CD4-positive, CD25-positive, alpha-beta regulatory T cell (primary cell): ENCODE results near the gene ZNF823. TPM values are rescaled to one million over a fixed set of nuclear protein-coding genes. Genes with fewer than 3 reads are reported as not detected.
"Not testable (repeated sequence)": the region's sequence is repeated elsewhere in the genome, so short reads cannot be mapped to it uniquely, and the experiment has no call there.

Source experiments
- ATAC-seq, 2 donors: fragments of 150-1000 bp; cut with Tn5 transposase; one replicate each; pipeline ENCODE4 v1.10.0; 2021; ENCODE audit warnings: low read depth in 2 of 2, moderate number of reproducible peaks in 2 of 2, moderate library complexity in 1 of 2
- DNase-seq, 3 donors: peaks; one replicate each; pipeline versions ENCODE4 v3.0.0 to v3.0.0-alpha.2; 2012 to 2022; ENCODE audit warnings: mixed read lengths in 1 of 3
- H3K27ac ChIP-seq: one replicate; pipeline ENCODE4 v1.7.0; 2013; ENCODE audit warnings: mild to moderate bottlenecking, low read length; ENCODE audit not compliant: insufficient read depth, poor library complexity, severe bottlenecking
- H3K27me3 ChIP-seq: one replicate; pipeline ENCODE4 v1.7.0; 2013; ENCODE audit warnings: low read length; ENCODE audit not compliant: control insufficient read depth, insufficient read depth
- H3K36me3 ChIP-seq: one replicate; pipeline ENCODE4 v1.7.0; 2013; ENCODE audit warnings: mild to moderate bottlenecking, low read length, moderate library complexity; ENCODE audit not compliant: control insufficient read depth, insufficient read depth
- H3K4me1 ChIP-seq: 2 replicates; pipeline ENCODE4 v1.7.0; 2013; ENCODE audit warnings: mild to moderate bottlenecking, low read length; ENCODE audit not compliant: insufficient read depth, control insufficient read depth, poor library complexity, severe bottlenecking
- H3K4me3 ChIP-seq: one replicate; pipeline ENCODE4 v1.7.0; 2013; ENCODE audit warnings: low read depth, mild to moderate bottlenecking, low read length, moderate library complexity
- H3K9me3 ChIP-seq, 2 experiments: 1 replicate in 1 of 2; 2 replicates in 1 of 2; pipeline ENCODE4 v1.7.0; 2013; ENCODE audit warnings: low read length in 2 of 2, mild to moderate bottlenecking in 1 of 2, moderate library complexity in 1 of 2; ENCODE audit not compliant: control insufficient read depth in 2 of 2
- H3K27ac Mint-ChIP-seq, 3 donors: one replicate each; pipeline ENCODE4 v1.8.0; 2020 to 2022; ENCODE audit warnings: mild to moderate bottlenecking in 3 of 3, mixed read lengths in 3 of 3, moderate library complexity in 2 of 3
- H3K27me3 Mint-ChIP-seq: one replicate; pipeline ENCODE4 v1.8.0; 2022; ENCODE audit warnings: mild to moderate bottlenecking, mixed read lengths
- H3K36me3 Mint-ChIP-seq: one replicate; pipeline ENCODE4 v1.8.0; 2020; ENCODE audit warnings: mixed read lengths
- H3K4me1 Mint-ChIP-seq, 4 donors: one replicate each; pipeline ENCODE4 v1.8.0; 2020 to 2022; ENCODE audit warnings: mixed read lengths in 4 of 4, mild to moderate bottlenecking in 1 of 4
- H3K4me3 Mint-ChIP-seq, 4 donors: one replicate each; pipeline ENCODE4 v1.8.0; 2020 to 2022; ENCODE audit warnings: mild to moderate bottlenecking in 4 of 4, mixed read lengths in 4 of 4, moderate library complexity in 3 of 4
- H3K9me3 Mint-ChIP-seq, 7 donors: one replicate each; pipeline ENCODE4 v1.8.0; 2020 to 2022; ENCODE audit warnings: mixed read lengths in 7 of 7, mild to moderate bottlenecking in 3 of 7, moderate library complexity in 2 of 7
- polyA plus RNA-seq, 4 donors: library from polyadenylated mRNA; unstranded; fragments of 300-500 nt; fragmentation: Illumina TruSeq; gene quantifications; one replicate each; pipeline ENCODE4 v1.2.3, GENCODE V29; 2021
- total RNA-seq: library from RNA; stranded (reverse); gene quantifications from one replicate; pipeline ENCODE4 v1.2.3, GENCODE V29; 2022

The ZNF823 gene
- 4.8 TPM for total RNA-seq
- 1 to 10 TPM; 1.6 to 4.2 (median 2.5) TPM for polyA plus RNA-seq

DNA sequence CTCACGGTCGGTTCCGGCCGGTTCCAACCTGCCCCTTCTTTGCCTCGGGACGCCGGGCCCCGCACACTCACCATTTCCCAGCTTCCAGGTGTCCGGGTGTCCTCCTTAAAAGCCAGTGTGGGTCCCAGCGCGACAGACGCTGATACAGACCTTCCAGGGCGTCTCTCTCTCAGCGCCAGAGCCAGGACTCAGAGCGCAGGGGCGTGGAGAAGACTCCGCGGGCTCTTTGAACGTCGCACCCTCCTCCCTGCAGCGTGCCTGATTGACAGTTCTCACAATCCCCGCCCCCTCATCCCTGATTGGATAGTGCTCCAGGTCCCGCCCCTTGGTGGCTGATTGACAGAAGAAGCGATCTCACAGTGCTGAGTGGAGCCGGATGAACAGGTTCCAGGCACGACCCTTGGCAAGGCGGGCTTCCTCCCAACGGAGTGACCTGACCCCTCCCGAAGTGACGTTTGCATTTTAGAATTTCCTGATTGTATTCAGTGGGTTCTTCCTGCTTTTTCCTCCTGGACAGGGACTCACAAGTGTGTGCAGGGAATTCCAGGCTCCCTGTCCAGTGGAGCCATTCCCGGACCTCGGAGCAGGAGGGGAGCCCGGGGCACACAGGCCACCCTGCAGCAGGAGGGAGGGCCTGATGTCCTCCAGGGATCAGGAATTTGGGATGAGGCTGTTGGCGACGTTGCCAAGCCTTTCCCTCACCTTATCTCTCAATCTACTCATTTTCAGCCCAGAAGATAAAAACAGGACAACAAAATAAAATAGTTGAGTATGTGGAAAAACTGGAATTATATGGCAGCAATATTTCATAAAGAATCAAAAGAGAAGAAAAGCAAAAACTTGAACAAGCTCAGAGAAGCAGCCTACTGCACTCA is at the start of gene ZNF823:
Gene ZNF823, minus strand, starts transcription at position 201 of the 875 bp plus-strand sequence. Its CDS starts 127 bp downstream, at position 74.
- peak within 1 kb of the TSS; percentile 93 to 96 (median 94) for H3K27ac Mint-ChIP-seq
- DNase-seq (peak; percentile 88 to 98 (median 93)), ATAC-seq (peak; percentile 99)
- Histone ChIP-seq H3K27me3 (no peaks in the 10 kb centered on the region), H3K36me3 (no peaks in the 10 kb centered on the region), H3K9me3 (no peaks in the 10 kb centered on the region), H3K4me3 (peak within 1 kb of the TSS; percentile 81), H3K4me1 (peaks cover 18% of the 10 kb centered on the region), H3K27ac (peak within 1 kb of the TSS; percentile 33)
- H3K27me3 Mint-ChIP-seq = peaks cover 10% of the 10 kb centered on the region
- peaks cover 6 to 34% (median 19%) of the 10 kb centered on the region in 4 donors for H3K4me1 Mint-ChIP-seq
- peak within 1 kb of the TSS; percentile 96 to 99 (median 99) for H3K4me3 Mint-ChIP-seq
- peaks cover 0 to 8% (median 0%) of the 10 kb centered on the region in 7 donors for H3K9me3 Mint-ChIP-seq
- H3K36me3 Mint-ChIP-seq = peaks cover 4% of the 10 kb centered on the region

DNA sequence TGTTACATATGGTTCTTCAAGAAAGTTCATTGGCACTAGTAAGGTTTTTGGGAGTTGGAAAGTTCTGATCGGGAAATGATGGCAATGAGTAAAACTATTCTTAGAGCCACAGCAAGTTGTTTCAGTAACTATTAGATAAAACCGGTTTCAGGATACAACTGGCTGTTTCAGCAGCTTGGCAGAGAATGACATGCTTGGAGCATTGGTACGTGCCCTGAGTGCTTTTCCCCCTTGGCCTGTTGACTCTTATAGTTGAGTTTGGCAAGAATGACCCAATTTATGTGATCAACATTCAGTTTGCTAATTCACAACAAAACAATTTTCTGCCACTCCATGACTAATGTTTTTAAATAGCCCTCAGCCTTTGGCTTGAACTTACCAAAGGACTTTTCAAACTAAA is 48.8 kb upstream of the ZNF823 start:
- no peak overlapping the region for H3K4me3 Mint-ChIP-seq
- no peak overlapping the region for H3K27ac Mint-ChIP-seq
- DNase-seq (no peak), ATAC-seq (no peak)
- H3K9me3 Mint-ChIP-seq = peaks cover 5 to 71% (median 36%) of the 10 kb centered on the region in 7 donors
- H3K36me3 Mint-ChIP-seq = peaks cover 8% of the 10 kb centered on the region
- Histone ChIP-seq H3K4me1 (no peaks in the 10 kb centered on the region), H3K27me3 (no peaks in the 10 kb centered on the region), H3K4me3 (no peak overlapping the region), H3K9me3 (peaks cover 62 to 78% of the 10 kb centered on the region in 2 experiments), H3K36me3 (no peaks in the 10 kb centered on the region), H3K27ac (no peak overlapping the region)
- no peaks in the 10 kb centered on the region for H3K4me1 Mint-ChIP-seq
- no peaks in the 10 kb centered on the region for H3K27me3 Mint-ChIP-seq

DNA sequence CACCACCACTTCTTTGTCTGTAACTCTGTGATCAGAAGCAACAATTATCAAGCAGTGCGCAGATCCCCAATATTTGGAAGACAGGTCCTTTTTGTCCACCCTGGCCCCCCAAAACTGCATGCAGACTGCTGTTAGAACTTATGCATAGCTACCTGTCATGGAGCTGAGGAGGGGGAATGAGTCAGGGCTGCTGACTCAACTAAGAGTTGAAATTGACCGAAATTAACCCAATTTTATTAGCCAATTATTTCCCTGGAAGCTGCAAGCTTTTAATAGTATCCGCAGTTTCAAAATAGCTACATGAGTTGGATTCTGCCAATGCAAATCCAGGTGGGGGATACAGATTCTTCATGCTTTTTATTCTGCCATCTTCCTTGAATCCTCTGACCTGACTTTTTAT is 45.6 kb upstream of the ZNF823 start:
- H3K4me1 ChIP-seq = no peaks in the 10 kb centered on the region
- DNase-seq (no peak), ATAC-seq (no peak)
- no peak overlapping the region for H3K27ac ChIP-seq
- Mint-ChIP-seq H3K27ac (no peak overlapping the region), H3K4me1 (no peaks in the 10 kb centered on the region), H3K27me3 (no peaks in the 10 kb centered on the region), H3K36me3 (peaks cover 23% of the 10 kb centered on the region), H3K9me3 (peaks cover 0 to 76% (median 34%) of the 10 kb centered on the region in 7 donors), H3K4me3 (no peak overlapping the region)
- peaks cover 22% of the 10 kb centered on the region for H3K36me3 ChIP-seq
- H3K27me3 ChIP-seq = no peaks in the 10 kb centered on the region
- H3K4me3 ChIP-seq = no peak overlapping the region
- H3K9me3 ChIP-seq = peaks cover 77 to 96% of the 10 kb centered on the region in 2 experiments

DNA sequence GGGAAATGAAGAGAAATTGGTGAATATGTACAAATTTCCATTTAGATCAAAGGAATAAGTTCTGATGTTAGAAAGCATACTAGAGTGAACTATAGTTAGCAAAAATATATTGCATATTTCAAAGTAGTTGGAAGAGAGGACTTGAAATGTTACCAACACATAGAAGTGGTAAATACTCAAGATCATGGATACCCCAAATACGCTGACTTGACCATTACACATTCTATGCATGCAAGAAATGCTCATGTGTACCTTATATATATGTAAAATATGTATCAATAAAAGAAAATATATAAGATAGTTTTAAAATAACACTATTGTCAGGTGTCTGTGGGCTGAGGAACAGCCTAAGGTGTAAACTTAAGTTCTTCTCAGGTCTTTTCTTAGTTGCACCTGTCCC is 45.0 kb upstream of the ZNF823 start:
- H3K27ac ChIP-seq = no peak overlapping the region
- no peak overlapping the region for H3K27ac Mint-ChIP-seq
- no peak for ATAC-seq
- no peaks in the 10 kb centered on the region for H3K4me1 Mint-ChIP-seq
- H3K27me3 Mint-ChIP-seq = no peaks in the 10 kb centered on the region
- no peak overlapping the region for H3K4me3 ChIP-seq
- H3K9me3 Mint-ChIP-seq = peaks cover 0 to 74% (median 29%) of the 10 kb centered on the region in 7 donors
- no peak for DNase-seq
- H3K9me3 ChIP-seq = peaks cover 74 to 97% of the 10 kb centered on the region in 2 experiments
- peaks cover 27% of the 10 kb centered on the region for H3K36me3 ChIP-seq
- H3K4me1 ChIP-seq = no peaks in the 10 kb centered on the region
- peaks cover 27% of the 10 kb centered on the region for H3K36me3 Mint-ChIP-seq
- no peak overlapping the region for H3K4me3 Mint-ChIP-seq
- H3K27me3 ChIP-seq = no peaks in the 10 kb centered on the region

DNA sequence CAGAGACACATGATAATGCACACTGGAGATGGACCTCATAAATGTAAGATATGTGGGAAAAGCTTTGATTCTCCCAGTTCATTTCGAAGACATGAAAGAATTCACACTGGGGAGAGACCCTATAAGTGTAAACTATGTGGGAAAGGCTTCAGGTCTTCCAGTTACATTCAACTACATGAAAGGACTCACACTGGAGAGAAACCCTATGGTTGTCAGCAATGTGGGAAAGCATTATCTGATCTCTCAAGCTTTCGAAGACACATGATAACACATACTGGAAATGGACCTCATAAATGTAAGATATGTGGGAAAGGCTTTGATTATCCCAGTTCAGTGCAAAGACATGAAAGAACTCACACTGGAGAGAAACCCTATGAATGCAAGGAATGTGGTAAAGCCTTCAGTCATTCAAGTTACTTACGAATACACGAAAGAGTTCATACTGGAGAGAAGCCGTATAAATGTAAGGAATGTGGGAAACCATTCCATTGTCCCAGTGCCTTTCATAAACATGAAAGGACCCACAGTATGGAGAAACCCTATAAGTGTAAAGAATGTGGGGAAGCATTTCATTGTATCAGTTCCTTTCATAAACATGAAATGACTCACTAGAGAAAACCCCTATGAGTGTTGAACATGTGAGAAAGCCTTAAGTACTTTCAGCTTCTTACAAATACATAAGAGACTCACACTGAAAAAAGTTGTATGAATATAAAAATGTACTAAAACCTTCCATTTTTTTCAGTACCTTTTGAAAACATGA is 42.7 kb upstream of the ZNF823 start:
- no peaks in the 10 kb centered on the region for H3K4me1 Mint-ChIP-seq
- Histone ChIP-seq H3K36me3 (peaks cover 48% of the 10 kb centered on the region), H3K9me3 (peaks cover 77 to 95% of the 10 kb centered on the region in 2 experiments), H3K4me3 (peak overlapping the region; percentile 11), H3K27me3 (no peaks in the 10 kb centered on the region), H3K4me1 (no peaks in the 10 kb centered on the region), H3K27ac (no peak overlapping the region)
- H3K27me3 Mint-ChIP-seq = no peaks in the 10 kb centered on the region
- no peak for ATAC-seq
- peaks cover 45% of the 10 kb centered on the region for H3K36me3 Mint-ChIP-seq
- H3K27ac Mint-ChIP-seq = no peak overlapping the region
- DNase-seq = no peak
- peaks cover 0 to 77% (median 29%) of the 10 kb centered on the region in 7 donors for H3K9me3 Mint-ChIP-seq
- H3K4me3 Mint-ChIP-seq = no peak overlapping the region

DNA sequence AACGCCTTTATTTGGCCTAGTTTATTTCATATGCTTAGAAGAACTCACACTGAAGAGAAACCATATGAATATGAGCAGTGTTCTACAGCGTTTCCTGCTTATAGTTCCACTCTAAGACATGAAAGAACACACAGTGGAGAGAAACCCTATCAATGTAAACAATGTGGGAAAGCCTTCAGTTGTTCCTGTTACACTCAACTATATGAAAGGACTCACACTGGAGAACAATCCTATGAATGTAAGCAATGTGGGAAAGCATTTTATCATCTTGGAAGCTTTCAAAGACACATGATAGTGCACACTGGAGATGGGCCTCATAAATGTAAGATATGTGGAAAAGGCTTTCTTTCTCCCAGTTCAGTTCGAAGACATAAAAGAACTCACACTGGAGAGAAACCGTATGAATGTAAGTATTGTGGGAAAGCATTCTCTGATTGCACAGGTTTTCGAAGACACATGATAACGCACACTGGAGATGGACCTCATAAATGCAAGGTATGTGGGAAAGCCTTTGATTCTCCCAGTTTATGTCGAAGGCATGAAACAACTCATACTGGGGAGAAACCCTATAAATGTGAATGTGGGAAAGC is 41.8 kb upstream of the ZNF823 start:
- peaks cover 0 to 80% (median 37%) of the 10 kb centered on the region in 7 donors for H3K9me3 Mint-ChIP-seq
- Histone ChIP-seq H3K36me3 (peaks cover 50% of the 10 kb centered on the region), H3K9me3 (peaks cover 80 to 96% of the 10 kb centered on the region in 2 experiments), H3K4me1 (no peaks in the 10 kb centered on the region), H3K27ac (no peak overlapping the region), H3K27me3 (no peaks in the 10 kb centered on the region), H3K4me3 (peak overlapping the region; percentile 11)
- no peaks in the 10 kb centered on the region for H3K4me1 Mint-ChIP-seq
- H3K4me3 Mint-ChIP-seq = no peak overlapping the region
- no peaks in the 10 kb centered on the region for H3K27me3 Mint-ChIP-seq
- H3K36me3 Mint-ChIP-seq = peaks cover 53% of the 10 kb centered on the region
- H3K27ac Mint-ChIP-seq = no peak overlapping the region
- ATAC-seq = no peak
- no peak for DNase-seq

DNA sequence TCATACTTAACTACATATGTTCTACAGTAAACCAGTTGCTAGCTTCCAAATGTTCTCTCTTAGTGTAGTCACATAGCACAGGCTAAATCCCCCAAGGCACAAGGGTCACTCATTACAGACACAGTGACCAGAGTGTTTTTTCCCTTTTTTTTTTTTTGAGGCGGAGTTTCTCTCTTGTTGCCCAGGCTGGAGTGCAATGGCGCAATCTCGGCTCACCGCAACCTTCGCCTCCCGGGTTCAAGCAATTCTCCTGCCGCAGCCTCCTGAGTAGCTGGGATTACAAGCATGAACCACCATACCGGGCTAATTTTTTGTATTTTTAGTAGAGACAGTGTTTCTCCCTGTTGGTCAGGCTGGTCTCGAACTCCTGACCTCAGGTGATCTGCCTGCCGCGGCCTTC is 37.9 kb upstream of the ZNF823 start:
- not testable (repeated sequence) for H3K4me1 ChIP-seq, H3K4me1 Mint-ChIP-seq, H3K27ac Mint-ChIP-seq, H3K27me3 Mint-ChIP-seq, H3K27me3 ChIP-seq, H3K27ac ChIP-seq, H3K4me3 ChIP-seq, ATAC-seq, DNase-seq
- Mint-ChIP-seq H3K4me3 (peak overlapping the region in 1 of 4 donors; percentile 27), H3K9me3 (peaks cover 0 to 85% (median 40%) of the 10 kb centered on the region in 7 donors), H3K36me3 (peaks cover 67% of the 10 kb centered on the region)
- peaks cover 73 to 94% of the 10 kb centered on the region in 2 experiments for H3K9me3 ChIP-seq
- peaks cover 50% of the 10 kb centered on the region for H3K36me3 ChIP-seq
